HepG2 (cell line): ENCODE results near the gene NRSN2. TPM values are rescaled to one million over a fixed set of nuclear protein-coding genes. Genes with fewer than 3 reads are reported as not detected.

ENCODE experiments used
- AKAP8 ChIP-seq: sonication (generic); formaldehyde crosslinking; IDR thresholded peaks from 2 replicates; pipeline ENCODE4 v1.5.1; 2020; ENCODE audit warnings: mild to moderate bottlenecking, missing genetic modification reagents
- ATAD3A ChIP-seq: sonication (generic); formaldehyde crosslinking; IDR thresholded peaks from 2 replicates; pipeline ENCODE4 v1.4.0; 2020; ENCODE audit warnings: missing genetic modification reagents
- DNMT1 ChIP-seq: sonication (generic); formaldehyde crosslinking; IDR thresholded peaks from 2 replicates; pipeline ENCODE4 v1.5.1; 2020; ENCODE audit warnings: mild to moderate bottlenecking, missing genetic modification reagents
- DR1 ChIP-seq: sonication (generic); formaldehyde crosslinking; IDR thresholded peaks from 2 replicates; pipeline ENCODE4 v1.8.0; 2021; ENCODE audit warnings: mild to moderate bottlenecking, missing genetic modification reagents, inconsistent platforms
- HMGA1 ChIP-seq: sonication (generic); formaldehyde crosslinking; conservative IDR thresholded peaks from 2 replicates; pipeline ENCODE4 v1.4.0; 2020; ENCODE audit warnings: missing genetic modification reagents
- KAT8 ChIP-seq: IDR thresholded peaks from 2 replicates; pipeline ENCODE4 v1.6.1; 2016; ENCODE audit warnings: missing genetic modification reagents, missing compliant biosample characterization
- MIER2 ChIP-seq: IDR thresholded peaks from 2 replicates; pipeline ENCODE4 v1.6.1; 2016; ENCODE audit warnings: missing biosample characterization, missing genetic modification reagents
- MYPOP ChIP-seq: sonication (generic); formaldehyde crosslinking; IDR thresholded peaks from 2 replicates; pipeline ENCODE4 v1.8.1; 2023; ENCODE audit warnings: mild to moderate bottlenecking, moderate library complexity, missing genetic modification reagents
- PCBP1 ChIP-seq: fragments of 200-400 bp; formaldehyde crosslinking; IDR thresholded peaks from 2 replicates; pipeline ENCODE4 v1.6.1; 2017; ENCODE audit warnings: mild to moderate bottlenecking, low read depth, low read length, borderline replicate concordance
- RBFOX2 ChIP-seq: fragments of 200-400 bp; formaldehyde crosslinking; IDR thresholded peaks from 2 replicates; pipeline ENCODE4 v1.6.1; 2017; ENCODE audit warnings: low read depth, mild to moderate bottlenecking, low read length
- SALL1 ChIP-seq: sonication (generic); formaldehyde crosslinking; IDR thresholded peaks from 2 replicates; pipeline ENCODE4 v1.8.0; 2022; ENCODE audit warnings: mild to moderate bottlenecking, missing genetic modification reagents
- SP140L ChIP-seq: sonication (generic); formaldehyde crosslinking; IDR thresholded peaks from 2 replicates; pipeline ENCODE4 v1.4.0; 2020; ENCODE audit warnings: missing genetic modification reagents, borderline replicate concordance
- TOPORS ChIP-seq: sonication (generic); formaldehyde crosslinking; IDR thresholded peaks from 2 replicates; pipeline ENCODE4 v1.8.0; 2023; ENCODE audit warnings: mild to moderate bottlenecking, missing genetic modification reagents
- U2AF1 ChIP-seq: fragments of 200-400 bp; formaldehyde crosslinking; optimal IDR thresholded peaks from 2 replicates; pipeline ENCODE3; 2017; ENCODE audit warnings: mild to moderate bottlenecking, low read depth, low read length
- ZBTB38 ChIP-seq: sonication (generic); formaldehyde crosslinking; IDR thresholded peaks from 2 replicates; pipeline ENCODE4 v1.5.1; 2020; ENCODE audit warnings: mild to moderate bottlenecking, missing genetic modification reagents
- ZFP1 ChIP-seq: IDR thresholded peaks from 2 replicates; pipeline ENCODE4 v1.6.1; 2016
- ZNF543 ChIP-seq: sonication (generic); formaldehyde crosslinking; IDR thresholded peaks from 2 replicates; pipeline ENCODE4 v1.4.0; 2020; ENCODE audit warnings: mild to moderate bottlenecking, missing genetic modification reagents
- ZNF605 ChIP-seq: sonication (generic); formaldehyde crosslinking; IDR thresholded peaks from 2 replicates; pipeline ENCODE4 v1.8.0; 2022; ENCODE audit warnings: mild to moderate bottlenecking, missing genetic modification reagents
- ZNF674 ChIP-seq: sonication (generic); formaldehyde crosslinking; IDR thresholded peaks from 2 replicates; pipeline ENCODE4 v1.5.0; 2020; ENCODE audit warnings: low read depth, mild to moderate bottlenecking, missing genetic modification reagents
- ZNF7 ChIP-seq: IDR thresholded peaks from 2 replicates; pipeline ENCODE4 v1.6.1; 2016; ENCODE audit warnings: missing biosample characterization, missing genetic modification reagents
- ZNF766 ChIP-seq: sonication (generic); formaldehyde crosslinking; IDR thresholded peaks from 2 replicates; pipeline ENCODE4 v1.5.0; 2020; ENCODE audit warnings: missing genetic modification reagents, borderline replicate concordance
- ZNF776 ChIP-seq: sonication (generic); formaldehyde crosslinking; IDR thresholded peaks from 2 replicates; pipeline ENCODE4 v1.4.0; 2020; ENCODE audit warnings: mild to moderate bottlenecking, missing genetic modification reagents
- ZNF883 ChIP-seq: sonication (generic); formaldehyde crosslinking; IDR thresholded peaks from 2 replicates; pipeline ENCODE4 v1.5.1; 2020; ENCODE audit warnings: mild to moderate bottlenecking, missing genetic modification reagents; ENCODE audit errors: not compliant biosample characterization
- ZNF891 ChIP-seq: sonication (generic); formaldehyde crosslinking; IDR thresholded peaks from 2 replicates; pipeline ENCODE4 v1.5.0; 2020; ENCODE audit warnings: mild to moderate bottlenecking, missing genetic modification reagents
- polyA plus RNA-seq, 8 experiments: library from polyadenylated mRNA; depleted of rRNA in 3 of 8; stranded (reverse) in 7 of 8; unstranded in 1 of 8; fragments of >200 nt; fragmentation: Illumina TruSeq in 4 of 8; extraction: Trizol in 4 of 8; gene quantifications; 2 replicates each; pipeline versions ENCODE4 v1.2.1 to v1.2.3, GENCODE V29; 2011 to 2016; ENCODE audit warnings: low read depth in 4 of 8, missing spikeins in 1 of 8, mixed read lengths in 1 of 8; ENCODE audit not compliant: insufficient read depth in 1 of 8
- total RNA-seq, 5 experiments: library from RNA; depleted of rRNA; stranded (reverse); fragments of >200 nt; fragmentation: Illumina TruSeq; extraction: Trizol; gene quantifications; 2 replicates each; pipeline ENCODE4 v1.2.3, GENCODE V29; 2016; ENCODE audit warnings: low read depth in 1 of 5
- TF ChIP-seq, protein P1 (sequence below): sonication (generic); formaldehyde crosslinking; IDR thresholded peaks from 2 replicates; pipeline ENCODE4 v1.4.0; 2020; ENCODE audit warnings: mild to moderate bottlenecking, missing genetic modification reagents
- TF ChIP-seq, protein P2 (sequence below): sonication (generic); formaldehyde crosslinking; IDR thresholded peaks from 2 replicates; pipeline ENCODE4 v1.5.1; 2020; ENCODE audit warnings: mild to moderate bottlenecking, missing genetic modification reagents, moderate library complexity
- TF ChIP-seq, protein P3 (sequence below): sonication (generic); formaldehyde crosslinking; IDR thresholded peaks from 2 replicates; pipeline ENCODE4 v1.5.1; 2020; ENCODE audit warnings: mild to moderate bottlenecking, moderate library complexity, missing genetic modification reagents

The NRSN2 gene
- total and polyA plus RNA-seq, 2 of the 13 experiments (the other 11 are each of a cell fraction or from before 2014, with no cell fraction given) = 32.3 to 49.4 TPM

DNA sequence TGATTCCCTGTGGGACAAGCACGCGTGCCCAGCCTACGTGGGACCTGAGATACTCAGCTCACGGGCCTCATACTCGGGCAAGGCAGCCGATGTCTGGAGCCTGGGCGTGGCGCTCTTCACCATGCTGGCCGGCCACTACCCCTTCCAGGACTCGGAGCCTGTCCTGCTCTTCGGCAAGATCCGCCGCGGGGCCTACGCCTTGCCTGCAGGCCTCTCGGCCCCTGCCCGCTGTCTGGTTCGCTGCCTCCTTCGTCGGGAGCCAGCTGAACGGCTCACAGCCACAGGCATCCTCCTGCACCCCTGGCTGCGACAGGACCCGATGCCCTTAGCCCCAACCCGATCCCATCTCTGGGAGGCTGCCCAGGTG is 49.3 kb downstream of the NRSN2 start (continued):
- no peak for TF ChIP-seq U2AF1
- TF ChIP-seq, protein P1, sequence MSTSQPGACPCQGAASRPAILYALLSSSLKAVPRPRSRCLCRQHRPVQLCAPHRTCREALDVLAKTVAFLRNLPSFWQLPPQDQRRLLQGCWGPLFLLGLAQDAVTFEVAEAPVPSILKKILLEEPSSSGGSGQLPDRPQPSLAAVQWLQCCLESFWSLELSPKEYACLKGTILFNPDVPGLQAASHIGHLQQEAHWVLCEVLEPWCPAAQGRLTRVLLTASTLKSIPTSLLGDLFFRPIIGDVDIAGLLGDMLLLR = no peak
- 0 out of 2 replicates have a peak, but pooled peaks have one; percentile 5 for TF ChIP-seq ZNF543 (CRISPR knock-in tag)
- TF ChIP-seq, protein P2, sequence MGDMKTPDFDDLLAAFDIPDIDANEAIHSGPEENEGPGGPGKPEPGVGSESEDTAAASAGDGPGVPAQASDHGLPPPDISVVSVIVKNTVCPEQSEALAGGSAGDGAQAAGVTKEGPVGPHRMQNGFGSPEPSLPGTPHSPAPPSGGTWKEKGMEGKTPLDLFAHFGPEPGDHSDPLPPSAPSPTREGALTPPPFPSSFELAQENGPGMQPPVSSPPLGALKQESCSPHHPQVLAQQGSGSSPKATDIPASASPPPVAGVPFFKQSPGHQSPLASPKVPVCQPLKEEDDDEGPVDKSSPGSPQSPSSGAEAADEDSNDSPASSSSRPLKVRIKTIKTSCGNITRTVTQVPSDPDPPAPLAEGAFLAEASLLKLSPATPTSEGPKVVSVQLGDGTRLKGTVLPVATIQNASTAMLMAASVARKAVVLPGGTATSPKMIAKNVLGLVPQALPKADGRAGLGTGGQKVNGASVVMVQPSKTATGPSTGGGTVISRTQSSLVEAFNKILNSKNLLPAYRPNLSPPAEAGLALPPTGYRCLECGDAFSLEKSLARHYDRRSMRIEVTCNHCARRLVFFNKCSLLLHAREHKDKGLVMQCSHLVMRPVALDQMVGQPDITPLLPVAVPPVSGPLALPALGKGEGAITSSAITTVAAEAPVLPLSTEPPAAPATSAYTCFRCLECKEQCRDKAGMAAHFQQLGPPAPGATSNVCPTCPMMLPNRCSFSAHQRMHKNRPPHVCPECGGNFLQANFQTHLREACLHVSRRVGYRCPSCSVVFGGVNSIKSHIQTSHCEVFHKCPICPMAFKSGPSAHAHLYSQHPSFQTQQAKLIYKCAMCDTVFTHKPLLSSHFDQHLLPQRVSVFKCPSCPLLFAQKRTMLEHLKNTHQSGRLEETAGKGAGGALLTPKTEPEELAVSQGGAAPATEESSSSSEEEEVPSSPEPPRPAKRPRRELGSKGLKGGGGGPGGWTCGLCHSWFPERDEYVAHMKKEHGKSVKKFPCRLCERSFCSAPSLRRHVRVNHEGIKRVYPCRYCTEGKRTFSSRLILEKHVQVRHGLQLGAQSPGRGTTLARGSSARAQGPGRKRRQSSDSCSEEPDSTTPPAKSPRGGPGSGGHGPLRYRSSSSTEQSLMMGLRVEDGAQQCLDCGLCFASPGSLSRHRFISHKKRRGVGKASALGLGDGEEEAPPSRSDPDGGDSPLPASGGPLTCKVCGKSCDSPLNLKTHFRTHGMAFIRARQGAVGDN (CRISPR knock-in tag) = no peak; the same call in 1 of the 2 replicates
- TF ChIP-seq ZNF674 (CRISPR knock-in tag) = no peak
- peak; percentile 49; the same call in 1 of the 2 replicates for TF ChIP-seq ZNF776 (CRISPR knock-in tag)
- TF ChIP-seq ATAD3A = no peak
- 0 out of 2 replicates have a peak, but pooled peaks have one; percentile 74 for TF ChIP-seq ZNF891 (CRISPR knock-in tag)
- TF ChIP-seq ZBTB38 = peak; percentile 100
- no peak for TF ChIP-seq ZNF883 (CRISPR knock-in tag)
- TF ChIP-seq KAT8 (CRISPR knock-in tag) = no peak
- no peak for TF ChIP-seq ZNF766
- no peak; the same call in 1 of the 2 replicates for TF ChIP-seq MIER2 (CRISPR knock-in tag)
- TF ChIP-seq HMGA1 (CRISPR knock-in tag) = no peak
- no peak for TF ChIP-seq SALL1 (CRISPR knock-in tag)
- TF ChIP-seq SP140L (CRISPR knock-in tag) = no peak
- 0 out of 2 replicates have a peak, but pooled peaks have one; percentile 76 for TF ChIP-seq PCBP1
- TF ChIP-seq MYPOP (CRISPR knock-in tag) = no peak
- no peak for TF ChIP-seq TOPORS (CRISPR knock-in tag)
- no peak for TF ChIP-seq DNMT1 (CRISPR knock-in tag)
- TF ChIP-seq, protein P3, sequence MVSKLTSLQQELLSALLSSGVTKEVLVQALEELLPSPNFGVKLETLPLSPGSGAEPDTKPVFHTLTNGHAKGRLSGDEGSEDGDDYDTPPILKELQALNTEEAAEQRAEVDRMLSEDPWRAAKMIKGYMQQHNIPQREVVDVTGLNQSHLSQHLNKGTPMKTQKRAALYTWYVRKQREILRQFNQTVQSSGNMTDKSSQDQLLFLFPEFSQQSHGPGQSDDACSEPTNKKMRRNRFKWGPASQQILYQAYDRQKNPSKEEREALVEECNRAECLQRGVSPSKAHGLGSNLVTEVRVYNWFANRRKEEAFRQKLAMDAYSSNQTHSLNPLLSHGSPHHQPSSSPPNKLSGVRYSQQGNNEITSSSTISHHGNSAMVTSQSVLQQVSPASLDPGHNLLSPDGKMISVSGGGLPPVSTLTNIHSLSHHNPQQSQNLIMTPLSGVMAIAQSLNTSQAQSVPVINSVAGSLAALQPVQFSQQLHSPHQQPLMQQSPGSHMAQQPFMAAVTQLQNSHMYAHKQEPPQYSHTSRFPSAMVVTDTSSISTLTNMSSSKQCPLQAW (CRISPR knock-in tag) = no peak
- TF ChIP-seq ZFP1 (CRISPR knock-in tag) = no peak
- peak; percentile 64 for TF ChIP-seq ZNF605 (CRISPR knock-in tag)
- TF ChIP-seq ZNF7 (CRISPR knock-in tag) = no peak
- TF ChIP-seq AKAP8 = peak; percentile 56; the same call in 1 of the 2 replicates
- TF ChIP-seq DR1 (CRISPR knock-in tag) = no peak
- TF ChIP-seq RBFOX2 = peak; percentile 89
